Stomach (tissue), 4 donors: ENCODE results near the gene GPC5.

Experiments used
- EP300 ChIP-seq: sonication (generic); formaldehyde crosslinking; IDR thresholded peaks from one replicate; pipeline ENCODE4 v1.6.1; 2017; ENCODE audit warnings: antibody characterized with exemption
- POLR2A ChIP-seq, 4 donors: fragments of 450-650 bp; IDR thresholded peaks; one replicate each; pipeline ENCODE4 v1.6.1; 2016; ENCODE audit warnings: antibody characterized with exemption in 4 of 4, control low read depth in 2 of 4, mild to moderate bottlenecking in 1 of 4, moderate library complexity in 1 of 4
- POLR2AphosphoS5 ChIP-seq, 3 donors: sonication (generic); formaldehyde crosslinking; IDR thresholded peaks; one replicate each; pipeline ENCODE4 v1.6.1; 2016; ENCODE audit warnings: antibody characterized with exemption in 3 of 3
- TF ChIP-seq, protein P1 (sequence below), 7 experiments: fragments of 450-650 bp in 4 of 7; fragments of 200-600 bp in 3 of 7; sonication (generic) in 3 of 7; IDR thresholded peaks; one replicate each; pipeline ENCODE4 v1.5.1; 2016 to 2019; ENCODE audit warnings: antibody characterized with exemption in 7 of 7, control low read depth in 2 of 7, mild to moderate bottlenecking in 1 of 7

DNA sequence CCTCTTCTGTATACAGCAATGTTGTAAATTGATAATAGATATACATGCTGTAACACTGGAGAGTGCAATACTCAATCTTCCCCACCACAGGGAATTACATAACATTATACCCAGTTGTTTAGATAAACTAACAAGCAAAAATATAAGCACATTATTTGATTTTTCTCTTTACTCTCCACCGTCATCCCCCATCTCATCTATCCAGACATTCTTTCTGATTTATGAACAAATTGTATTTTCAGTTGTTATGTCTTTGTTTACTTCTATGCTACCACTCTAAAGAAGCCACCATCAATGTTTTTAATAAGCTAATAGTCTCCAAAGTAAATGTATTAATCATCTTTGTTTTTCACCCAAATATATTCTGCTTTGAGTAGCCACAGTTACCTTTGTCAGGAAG lies 1337.5 kb downstream of the GPC5 start:
- TF ChIP-seq, protein P1, sequence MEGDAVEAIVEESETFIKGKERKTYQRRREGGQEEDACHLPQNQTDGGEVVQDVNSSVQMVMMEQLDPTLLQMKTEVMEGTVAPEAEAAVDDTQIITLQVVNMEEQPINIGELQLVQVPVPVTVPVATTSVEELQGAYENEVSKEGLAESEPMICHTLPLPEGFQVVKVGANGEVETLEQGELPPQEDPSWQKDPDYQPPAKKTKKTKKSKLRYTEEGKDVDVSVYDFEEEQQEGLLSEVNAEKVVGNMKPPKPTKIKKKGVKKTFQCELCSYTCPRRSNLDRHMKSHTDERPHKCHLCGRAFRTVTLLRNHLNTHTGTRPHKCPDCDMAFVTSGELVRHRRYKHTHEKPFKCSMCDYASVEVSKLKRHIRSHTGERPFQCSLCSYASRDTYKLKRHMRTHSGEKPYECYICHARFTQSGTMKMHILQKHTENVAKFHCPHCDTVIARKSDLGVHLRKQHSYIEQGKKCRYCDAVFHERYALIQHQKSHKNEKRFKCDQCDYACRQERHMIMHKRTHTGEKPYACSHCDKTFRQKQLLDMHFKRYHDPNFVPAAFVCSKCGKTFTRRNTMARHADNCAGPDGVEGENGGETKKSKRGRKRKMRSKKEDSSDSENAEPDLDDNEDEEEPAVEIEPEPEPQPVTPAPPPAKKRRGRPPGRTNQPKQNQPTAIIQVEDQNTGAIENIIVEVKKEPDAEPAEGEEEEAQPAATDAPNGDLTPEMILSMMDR (IDR thresholded peaks at IDR 0.05), result no peak
- TF ChIP-seq POLR2A (IDR thresholded peaks at IDR 0.05) (no peak), EP300 (no peak), POLR2AphosphoS5 (IDR thresholded peaks at IDR 0.05) (no peak)
